ENCODE measurements around the gene KLHL11. TPM values are rescaled to one million over a fixed set of nuclear protein-coding genes. Genes with fewer than 3 reads are reported as not detected.
"Not testable (repeated sequence)": the region's sequence is repeated elsewhere in the genome, so short reads cannot be mapped to it uniquely, and the experiment has no call there.

KLHL11 gene
- polyA plus RNA-seq, 1 donor (not counting 4 experiments of a cell fraction or from before 2014, with no cell fraction given) = 5.2 TPM

- DNase-seq (ENCODE audit: low read depth, low spot score) (no peak), FAIRE-seq (no peak)
- peak overlapping the region; percentile 82 for H3K4me2 ChIP-seq (ENCODE audit: control insufficient read depth, extremely low read depth, insufficient read depth, low read depth, low read length)
- H3K9me3 ChIP-seq (ENCODE audit: control insufficient read depth, low read depth, low read length) = no peaks in the 10 kb centered on the region
- no peak overlapping the region for H3K27ac ChIP-seq (ENCODE audit: control insufficient read depth, insufficient read depth, low read length)
- peaks cover 3 to 12% of the 10 kb centered on the region in 2 experiments for H3K36me3 ChIP-seq (ENCODE audit: control insufficient read depth in 2 of 2, extremely low read depth in 1 of 2, insufficient read depth in 2 of 2, low read length in 2 of 2)
- TF ChIP-seq EZH2 (IDR thresholded peaks at IDR 0.05; ENCODE audit: low read length) (no peak), CTCF (optimal IDR thresholded peaks at IDR 0.05 in 1 of 3, IDR thresholded peaks at IDR 0.05 in 1 of 3, conservative IDR thresholded peaks at IDR 0.05 in 1 of 3; ENCODE audit: extremely low read depth in 1 of 3, insufficient read depth in 2 of 3, low read length in 3 of 3) (no peak)
- dilution Hi-C loops (cut with MboI; ENCODE audit: extremely low pct_ligation_motif_present, low sequenced_read_pairs) = no loop called here
- no peaks in the 10 kb centered on the region for H3K9me1 ChIP-seq (ENCODE audit: control insufficient read depth, extremely low read depth, insufficient read depth, low read length)
- H3K79me2 ChIP-seq (ENCODE audit: control insufficient read depth, insufficient read depth, low read length) = peaks cover 56% of the 10 kb centered on the region
- peaks cover 17% of the 10 kb centered on the region for H3K4me1 ChIP-seq (ENCODE audit: control insufficient read depth, extremely low read depth, insufficient read depth, low read length)
- no peak overlapping the region for H2AFZ ChIP-seq (ENCODE audit: control insufficient read depth, low read length)
- peak overlapping the region in 2 of 3 experiments; percentile 92 to 95 for H3K4me3 ChIP-seq (ENCODE audit: control insufficient read depth in 2 of 3, extremely low read depth in 1 of 3, insufficient read depth in 2 of 3, low read depth in 1 of 3, low read length in 3 of 3)
- H4K20me1 ChIP-seq (ENCODE audit: control insufficient read depth, extremely low read depth, insufficient read depth, low read length) = peaks cover 2% of the 10 kb centered on the region
- peak overlapping the region; percentile 95 for H3K9ac ChIP-seq (ENCODE audit: control insufficient read depth, extremely low read depth, insufficient read depth, low read length)
- no peaks in the 10 kb centered on the region for H3K27me3 ChIP-seq (ENCODE audit: control insufficient read depth, extremely low read depth, insufficient read depth, low read length)
Observed at GRCh38 chr17:41863074-41863848, 2.0 kb downstream of the KLHL11 start.

- no peaks in the 10 kb centered on the region for H3K9me1 ChIP-seq (ENCODE audit: control insufficient read depth, extremely low read depth, insufficient read depth, low read length)
- dilution Hi-C loops (cut with MboI; ENCODE audit: extremely low pct_ligation_motif_present, low sequenced_read_pairs) = no loop called here
- no peak overlapping the region for H2AFZ ChIP-seq (ENCODE audit: control insufficient read depth, low read length)
- no peaks in the 10 kb centered on the region for H3K9me3 ChIP-seq (ENCODE audit: control insufficient read depth, low read depth, low read length)
- no peak overlapping the region for H3K9ac ChIP-seq (ENCODE audit: control insufficient read depth, extremely low read depth, insufficient read depth, low read length)
- no peak for FAIRE-seq
- no peak overlapping the region for H3K27ac ChIP-seq (ENCODE audit: control insufficient read depth, insufficient read depth, low read length)
- H4K20me1 ChIP-seq (ENCODE audit: control insufficient read depth, extremely low read depth, insufficient read depth, low read length) = peaks cover 2% of the 10 kb centered on the region
- no peak overlapping the region for H3K4me2 ChIP-seq (ENCODE audit: control insufficient read depth, extremely low read depth, insufficient read depth, low read depth, low read length)
- H3K79me2 ChIP-seq (ENCODE audit: control insufficient read depth, insufficient read depth, low read length) = peaks cover 62% of the 10 kb centered on the region
- H3K27me3 ChIP-seq (ENCODE audit: control insufficient read depth, extremely low read depth, insufficient read depth, low read length) = no peaks in the 10 kb centered on the region
- no peaks in the 10 kb centered on the region for H3K36me3 ChIP-seq (ENCODE audit: control insufficient read depth in 2 of 2, extremely low read depth in 1 of 2, insufficient read depth in 2 of 2, low read length in 2 of 2)
- no peak overlapping the region for H3K4me3 ChIP-seq (ENCODE audit: control insufficient read depth in 2 of 3, extremely low read depth in 1 of 3, insufficient read depth in 2 of 3, low read depth in 1 of 3, low read length in 3 of 3)
- peaks cover 17% of the 10 kb centered on the region for H3K4me1 ChIP-seq (ENCODE audit: control insufficient read depth, extremely low read depth, insufficient read depth, low read length)
- TF ChIP-seq EZH2 (IDR thresholded peaks at IDR 0.05; ENCODE audit: low read length) = no peak
- TF ChIP-seq CTCF (optimal IDR thresholded peaks at IDR 0.05 in 1 of 3, IDR thresholded peaks at IDR 0.05 in 1 of 3, conservative IDR thresholded peaks at IDR 0.05 in 1 of 3; ENCODE audit: extremely low read depth in 1 of 3, insufficient read depth in 2 of 3, low read length in 3 of 3) = no peak
- DNase-seq (ENCODE audit: low read depth, low spot score) = no peak
Observed at GRCh38 chr17:41860254-41860931, 4.8 kb downstream of the KLHL11 start.

- H3K27ac ChIP-seq (ENCODE audit: control insufficient read depth, insufficient read depth, low read length); H4K20me1 ChIP-seq (ENCODE audit: control insufficient read depth, extremely low read depth, insufficient read depth, low read length); H3K4me2 ChIP-seq (ENCODE audit: control insufficient read depth, extremely low read depth, insufficient read depth, low read depth, low read length); dilution Hi-C loops (cut with MboI; ENCODE audit: extremely low pct_ligation_motif_present, low sequenced_read_pairs); H3K9me1 ChIP-seq (ENCODE audit: control insufficient read depth, extremely low read depth, insufficient read depth, low read length); H3K9ac ChIP-seq (ENCODE audit: control insufficient read depth, extremely low read depth, insufficient read depth, low read length); H2AFZ ChIP-seq (ENCODE audit: control insufficient read depth, low read length); FAIRE-seq; DNase-seq (ENCODE audit: low read depth, low spot score); H3K27me3 ChIP-seq (ENCODE audit: control insufficient read depth, extremely low read depth, insufficient read depth, low read length); H3K9me3 ChIP-seq (ENCODE audit: control insufficient read depth, low read depth, low read length); H3K4me3 ChIP-seq (ENCODE audit: control insufficient read depth in 2 of 3, extremely low read depth in 1 of 3, insufficient read depth in 2 of 3, low read depth in 1 of 3, low read length in 3 of 3); H3K4me1 ChIP-seq (ENCODE audit: control insufficient read depth, extremely low read depth, insufficient read depth, low read length): not testable (repeated sequence)
- H3K79me2 ChIP-seq (ENCODE audit: control insufficient read depth, insufficient read depth, low read length) = peaks cover 15% of the 10 kb centered on the region
- H3K36me3 ChIP-seq (ENCODE audit: control insufficient read depth in 2 of 2, extremely low read depth in 1 of 2, insufficient read depth in 2 of 2, low read length in 2 of 2) = peaks cover 7 to 12% of the 10 kb centered on the region in 2 experiments
Observed at GRCh38 chr17:41851382-41851781, 13.8 kb downstream of the KLHL11 start.

All from keratinocyte (primary cell).